SW480 (cell line): Measurements from ENCODE around the gene PEAK1.

Experiments
- DNase-seq: peaks from one replicate; pipeline ENCODE4 v3.0.0-alpha.2; 2016; ENCODE audit warnings: low spot score

PEAK1 gene

DNA sequence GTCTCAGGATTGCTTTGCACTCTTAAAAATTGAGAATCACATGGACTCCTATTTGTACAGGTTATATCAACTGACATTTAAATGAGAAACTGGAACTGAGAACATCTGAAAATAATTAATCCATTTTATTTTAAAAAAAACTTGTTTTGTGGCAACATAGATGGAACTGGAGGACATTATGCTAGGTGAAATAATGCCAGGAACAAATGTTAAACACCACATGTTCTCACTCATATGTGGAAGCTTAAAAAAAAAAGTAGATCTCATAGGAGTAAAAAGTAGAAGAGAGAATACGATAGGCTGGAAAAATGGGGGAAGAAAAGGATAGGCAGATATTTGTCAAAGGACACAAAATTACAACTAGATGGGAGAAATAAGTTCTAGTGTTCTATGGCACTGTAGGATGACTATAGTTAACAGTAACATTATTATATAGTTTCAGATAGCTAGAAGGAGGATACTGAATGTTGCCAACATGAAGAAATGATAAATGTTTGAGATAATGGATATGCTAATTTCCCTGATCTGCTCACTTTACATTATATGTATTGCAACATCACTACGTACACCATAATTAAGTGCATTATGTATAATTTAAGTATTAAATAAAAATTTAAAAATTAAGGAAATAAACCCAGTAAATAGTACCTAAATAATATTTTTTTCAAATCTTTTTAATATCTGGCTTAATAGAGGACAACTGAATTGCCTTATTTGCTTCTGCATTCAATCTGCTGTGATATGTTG is 248.5 kb downstream of the PEAK1 start:
- no peak for DNase-seq

DNA sequence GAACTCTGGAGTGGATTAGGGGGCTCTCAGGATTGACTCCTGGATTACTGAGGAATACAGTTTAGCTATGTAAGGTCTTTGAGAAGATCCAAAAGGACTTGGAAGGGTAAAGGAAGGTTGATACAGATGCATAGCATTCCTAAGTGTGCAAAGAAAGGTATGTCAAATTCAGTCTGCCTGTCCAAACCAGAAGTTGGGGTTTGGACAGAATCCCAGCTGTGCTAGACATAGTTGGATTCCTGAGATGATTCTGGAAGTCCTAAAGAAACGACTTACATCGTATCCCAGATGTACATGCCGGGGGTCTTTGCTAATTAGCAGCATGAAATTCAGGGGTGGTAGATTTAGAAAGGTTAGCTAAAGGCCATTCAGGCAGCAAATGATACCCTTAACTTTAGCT is 251.3 kb downstream of the PEAK1 start:
- DNase-seq = no peak

DNA sequence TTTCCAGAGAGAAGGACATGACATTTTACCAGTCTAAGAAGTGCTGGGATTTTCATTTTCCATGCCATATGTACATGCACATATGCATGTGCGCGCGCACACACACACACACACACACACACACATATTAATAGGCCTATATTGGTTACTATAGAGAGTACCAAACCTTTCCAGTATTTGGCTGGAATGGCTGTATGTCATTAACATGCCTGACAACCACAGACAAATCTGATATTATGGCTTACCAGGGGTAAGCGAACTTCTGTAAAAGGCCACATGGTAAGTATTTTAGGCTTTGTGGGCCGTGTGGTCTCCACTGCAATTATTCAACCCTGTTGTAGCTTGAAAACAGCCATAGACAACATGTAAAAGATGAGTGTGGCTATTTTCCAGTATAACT is 251.8 kb downstream of the PEAK1 start:
- DNase-seq = no peak

DNA sequence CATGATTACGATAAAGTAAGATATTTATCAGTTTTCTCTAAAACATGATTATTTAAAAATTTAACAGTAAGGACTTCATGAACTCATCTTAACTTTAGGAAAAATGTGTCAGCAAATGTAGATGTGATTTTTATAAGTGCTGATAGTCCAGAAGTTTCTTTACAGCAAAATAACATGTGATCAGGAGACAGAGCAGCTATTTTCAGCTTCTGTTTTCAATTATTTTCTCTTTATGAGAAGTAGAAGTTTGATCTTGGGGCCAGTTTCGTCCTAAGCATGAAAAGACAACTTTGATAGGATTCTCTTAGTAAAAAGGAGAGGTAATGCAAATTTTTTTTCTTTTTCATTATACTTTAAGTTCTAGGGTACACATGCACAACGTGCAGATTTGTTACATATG is 252.5 kb downstream of the PEAK1 start:
- no peak for DNase-seq

DNA sequence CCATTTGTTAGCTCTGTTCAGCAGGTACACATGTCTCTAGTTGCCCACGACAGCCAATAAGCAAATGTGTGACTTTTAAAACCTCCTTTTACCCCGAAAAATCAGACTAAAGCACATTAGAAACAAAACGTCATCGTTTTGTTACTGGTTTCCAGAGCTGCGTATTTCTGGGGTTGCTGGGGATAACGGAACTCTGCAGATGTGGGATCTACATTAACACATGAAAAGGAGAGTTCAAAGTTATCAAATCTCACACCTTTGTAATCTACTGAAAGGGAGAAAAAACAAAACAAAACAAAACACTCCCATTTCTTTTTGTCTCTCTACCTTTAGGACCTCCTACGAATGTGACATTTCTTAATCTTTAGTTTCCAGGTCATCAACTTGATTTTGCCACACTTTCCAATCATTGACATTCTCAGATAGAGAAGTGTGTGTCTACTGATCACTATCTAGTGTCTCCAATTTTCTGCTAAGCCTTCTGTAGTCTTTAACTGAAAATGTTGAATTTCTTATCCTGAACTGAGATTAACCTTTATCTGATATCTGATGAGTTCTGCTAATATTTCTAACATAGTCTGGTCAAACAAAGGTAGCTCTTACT is 256.0 kb downstream of the PEAK1 start:
- no peak for DNase-seq

DNA sequence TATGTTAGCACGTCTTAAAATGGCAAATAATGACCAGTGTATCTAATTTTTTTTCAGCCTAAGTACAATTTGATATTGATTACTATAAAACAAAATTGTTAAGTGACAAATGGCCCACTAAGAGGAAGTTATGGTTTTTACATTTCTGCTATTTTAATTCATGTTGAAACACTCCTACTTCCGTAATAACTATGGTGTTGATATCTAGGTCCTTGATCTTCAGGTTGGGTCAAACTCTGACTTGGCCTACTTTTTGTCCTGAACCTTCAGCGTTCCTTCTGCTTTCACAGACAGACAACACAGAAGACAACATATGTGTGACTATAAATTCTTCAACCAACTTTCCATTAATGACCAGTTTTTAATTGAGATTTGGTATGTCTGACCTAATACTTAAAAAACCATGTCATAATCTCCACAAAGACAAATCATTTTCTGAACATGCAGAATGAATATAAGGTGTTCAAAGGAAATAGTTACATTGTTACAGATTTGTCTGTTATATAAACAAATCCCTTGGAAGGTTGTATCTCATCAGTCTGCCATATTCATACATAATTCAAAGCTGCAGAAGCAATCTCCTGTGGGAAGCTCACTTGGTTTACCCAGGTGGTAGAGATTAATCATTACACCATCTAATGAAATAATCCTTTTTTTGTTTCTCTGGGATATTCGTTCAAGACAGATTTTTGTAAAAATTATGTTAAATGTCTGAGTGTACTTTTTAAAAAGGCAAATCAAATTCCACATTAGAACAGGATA is 256.9 kb downstream of the PEAK1 start:
- no peak for DNase-seq

DNA sequence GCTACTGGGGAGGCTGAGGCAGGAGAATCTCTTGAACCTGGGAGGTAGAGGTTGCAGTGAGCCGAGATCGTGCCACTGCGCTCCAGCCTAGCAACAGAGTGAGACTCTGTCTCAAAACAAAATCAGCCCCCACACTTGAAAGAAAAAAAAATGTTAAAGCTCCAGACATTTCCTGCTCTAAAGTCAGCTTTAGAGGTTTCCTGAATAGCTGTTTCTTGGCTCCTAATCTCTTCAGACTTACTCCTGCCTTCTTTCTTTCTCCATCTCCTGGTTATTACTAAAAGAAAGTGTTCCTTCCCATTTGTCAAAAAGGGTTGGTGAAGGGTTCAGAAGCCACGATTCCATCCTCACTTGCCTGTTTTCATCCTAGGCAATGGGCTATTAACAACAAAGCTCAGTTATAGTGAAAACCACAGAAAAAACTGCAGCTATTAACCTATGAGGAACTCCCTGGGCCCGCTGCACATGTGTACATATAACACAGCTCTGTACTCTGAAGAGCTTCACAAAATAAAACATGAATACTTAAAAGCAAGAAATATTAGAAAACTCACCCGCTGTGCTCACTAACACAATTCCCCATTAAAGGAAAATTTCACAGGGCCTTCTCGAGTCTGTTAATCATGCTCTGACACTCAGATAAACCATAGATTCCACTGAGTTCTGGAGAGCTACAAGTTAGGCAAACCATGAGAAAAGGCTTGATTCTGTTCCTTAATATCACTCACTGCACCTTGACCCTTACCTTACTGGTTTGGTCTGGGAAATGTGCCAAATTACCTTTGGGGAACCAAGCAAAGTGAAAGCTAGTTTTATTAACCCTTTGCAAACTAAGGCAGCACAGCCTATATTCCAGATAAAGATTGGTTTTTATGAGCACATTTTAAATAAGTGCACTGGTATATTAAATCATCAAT is 259.1 kb downstream of the PEAK1 start:
- peak; percentile 18 for DNase-seq

DNA sequence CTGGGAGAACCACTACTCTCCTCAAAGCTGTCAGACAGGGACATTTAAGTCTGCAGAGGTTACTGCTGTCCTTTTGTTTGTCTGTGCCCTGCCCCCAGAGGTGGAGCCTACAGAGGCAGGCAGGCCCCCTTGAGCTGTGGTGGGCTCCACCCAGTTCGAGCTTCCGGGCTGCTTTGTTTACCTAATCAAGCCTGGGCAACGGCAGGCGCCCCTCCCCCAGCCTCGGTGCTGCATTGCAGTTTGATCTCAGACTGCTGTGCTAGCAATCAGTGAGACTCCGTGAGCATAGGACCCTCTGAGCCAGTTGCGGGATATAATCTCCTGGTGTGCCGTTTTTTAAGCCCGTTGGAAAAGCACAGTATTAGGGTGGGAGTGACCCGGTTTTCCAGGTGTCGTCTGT is 263.9 kb downstream of the PEAK1 start:
- DNase-seq = peak; percentile 59

DNA sequence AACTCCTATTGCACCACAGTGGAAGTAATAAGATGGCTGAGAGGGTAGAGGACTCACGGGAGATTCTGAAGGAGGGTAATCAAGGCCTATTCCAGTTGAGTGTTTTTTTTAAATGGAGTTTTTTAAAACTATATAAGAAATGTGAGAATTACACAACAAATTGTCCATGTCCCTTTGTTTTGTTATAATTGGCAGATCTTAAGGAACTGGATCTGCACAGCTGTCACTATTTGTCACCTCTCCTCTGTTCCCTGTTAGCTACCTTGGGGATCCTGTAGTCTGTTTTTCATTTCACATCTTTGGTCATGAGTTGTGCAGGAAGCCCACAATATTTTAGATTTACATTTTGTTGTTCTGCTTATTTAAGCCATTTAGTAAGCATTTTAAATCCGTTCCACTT is 271.7 kb downstream of the PEAK1 start:
- DNase-seq = no peak

DNA sequence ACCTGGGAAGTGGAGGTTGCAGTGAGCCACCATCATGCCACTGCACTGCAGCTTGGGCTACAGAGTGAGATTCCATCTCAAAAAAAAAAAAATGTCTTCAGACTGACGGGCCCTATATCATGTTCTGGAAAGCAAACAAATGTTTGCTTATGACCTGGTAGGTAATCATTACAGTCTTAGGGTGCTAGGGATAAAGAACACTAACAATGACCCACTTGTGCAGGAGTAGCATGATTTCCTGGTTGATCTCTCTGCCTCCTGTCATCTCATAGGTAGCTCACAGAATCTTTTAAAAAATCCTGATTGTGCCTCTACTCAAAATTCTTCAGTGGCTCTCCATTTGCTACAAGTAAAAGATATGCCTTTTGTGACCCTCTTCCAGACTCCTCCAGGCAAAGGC is 274.5 kb downstream of the PEAK1 start:
- no peak for DNase-seq

DNA sequence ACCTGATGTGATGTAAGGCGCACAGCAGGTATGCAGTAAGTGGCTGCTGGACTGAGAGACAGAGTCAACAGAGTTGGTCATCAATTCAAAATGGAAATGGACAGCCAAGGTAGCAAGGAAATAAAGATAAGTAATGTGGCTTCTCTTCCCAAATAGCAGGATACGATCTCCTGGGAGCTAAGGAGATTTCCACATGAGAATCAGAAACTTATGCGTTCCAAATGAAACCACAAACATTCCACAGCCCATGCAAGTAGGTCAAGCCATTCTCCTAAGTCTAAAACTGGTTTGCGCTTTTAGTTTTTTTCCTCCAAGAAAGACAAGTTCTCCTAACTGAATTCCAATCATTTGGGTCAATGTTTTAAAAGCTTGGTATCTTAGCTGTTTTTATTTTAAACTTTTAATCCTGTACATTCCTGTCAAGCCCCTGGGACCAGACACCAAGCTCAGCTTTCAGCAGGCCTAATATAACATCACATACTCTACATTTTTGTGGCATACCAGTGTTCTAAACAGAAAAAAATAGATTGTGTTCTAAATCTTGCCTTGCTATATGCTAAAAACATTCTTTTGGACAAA is 275.3 kb downstream of the PEAK1 start:
- DNase-seq = peak; percentile 34

DNA sequence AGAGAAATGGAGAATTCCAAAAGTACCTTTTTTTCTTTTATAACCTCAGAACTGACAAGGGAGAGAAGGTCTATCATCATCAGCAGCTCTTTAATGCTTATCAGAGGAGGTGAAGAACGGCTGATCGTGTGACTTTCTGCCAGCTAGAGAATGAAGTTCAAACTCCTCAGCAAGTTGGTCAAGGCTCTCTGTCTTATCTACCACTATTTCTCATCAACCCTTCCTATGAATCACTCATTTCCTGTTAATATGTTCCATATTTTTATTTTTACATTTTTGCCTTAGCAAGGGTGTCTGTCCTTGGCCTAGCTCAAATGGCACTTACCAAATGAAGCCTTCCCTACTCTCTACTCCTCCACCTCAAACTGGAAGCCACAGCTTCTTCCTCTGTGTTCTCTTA is 275.9 kb downstream of the PEAK1 start:
- DNase-seq = no peak

DNA sequence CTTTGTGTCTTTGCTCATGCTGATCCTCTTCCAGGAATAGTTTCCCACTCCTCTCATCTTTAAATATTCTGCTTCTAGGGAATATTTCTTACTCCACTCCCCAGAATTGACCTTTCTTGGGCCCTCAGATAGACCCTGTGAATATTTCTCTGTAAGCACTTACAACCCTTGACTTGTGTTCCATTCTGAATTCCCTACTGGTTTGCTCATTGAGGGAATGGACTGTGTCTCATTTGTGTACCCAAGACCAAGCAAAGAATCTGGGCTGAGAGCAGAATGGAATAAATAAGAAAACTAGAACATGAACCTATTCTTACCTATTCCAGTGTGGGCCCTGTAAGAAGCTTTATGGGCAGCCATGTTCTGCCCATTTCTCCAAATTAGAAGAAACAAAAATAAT is 276.3 kb downstream of the PEAK1 start:
- no peak for DNase-seq

DNA sequence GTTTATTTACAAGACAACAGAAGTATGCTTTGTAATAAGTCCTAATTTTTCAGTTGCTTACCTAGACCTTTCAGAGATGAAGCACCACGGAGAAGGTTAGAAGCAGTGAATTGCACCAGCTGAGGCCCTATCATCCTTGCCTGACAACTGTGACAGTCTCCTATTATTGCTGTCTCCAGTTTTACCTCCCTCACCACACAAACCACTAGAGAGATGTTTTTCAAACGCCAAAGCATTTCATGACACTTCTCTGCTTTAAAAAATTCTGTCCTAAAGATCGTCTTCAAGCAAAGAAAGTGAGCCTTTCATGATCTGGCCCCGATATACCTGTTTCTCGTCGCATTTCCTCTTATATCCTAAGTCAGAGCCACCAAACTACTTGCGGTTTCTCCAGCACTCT is 276.7 kb downstream of the PEAK1 start:
- no peak for DNase-seq

DNA sequence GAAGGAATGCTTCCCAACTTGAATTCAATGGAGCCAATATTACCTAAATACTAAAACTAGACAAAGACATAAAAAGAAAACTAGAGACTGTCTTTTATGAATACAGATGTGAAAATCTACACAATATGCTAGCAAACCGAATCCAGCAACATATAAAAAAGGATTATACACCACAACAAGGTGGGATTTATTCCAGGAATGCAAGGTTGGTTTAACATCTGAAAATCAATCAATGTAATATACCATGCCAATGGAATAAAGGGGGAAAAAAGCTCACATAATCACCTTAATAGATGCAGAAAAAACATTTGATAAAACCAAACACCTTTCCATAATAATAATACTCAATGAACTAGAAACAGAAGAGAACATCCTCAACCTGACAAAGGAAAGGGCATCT is 279.7 kb downstream of the PEAK1 start:
- DNase-seq = no peak

DNA sequence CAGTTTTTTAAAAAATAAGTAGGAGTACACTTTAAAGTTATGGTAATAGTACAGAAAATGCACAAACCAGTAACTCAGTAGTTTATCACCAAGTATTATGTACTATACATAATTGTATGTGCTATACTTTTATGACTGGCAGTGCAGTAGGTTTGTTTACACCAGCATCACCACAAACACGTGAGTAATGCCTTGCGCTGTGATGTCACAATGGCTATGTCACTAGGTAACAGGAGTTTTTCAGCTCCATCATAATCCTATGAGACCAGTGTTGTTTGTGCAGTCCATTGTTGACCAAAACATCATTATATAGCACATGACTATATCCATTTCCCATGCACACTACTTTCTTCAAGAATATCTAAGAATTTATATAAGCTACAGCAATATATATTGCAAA is 280.6 kb downstream of the PEAK1 start:
- DNase-seq = no peak

DNA sequence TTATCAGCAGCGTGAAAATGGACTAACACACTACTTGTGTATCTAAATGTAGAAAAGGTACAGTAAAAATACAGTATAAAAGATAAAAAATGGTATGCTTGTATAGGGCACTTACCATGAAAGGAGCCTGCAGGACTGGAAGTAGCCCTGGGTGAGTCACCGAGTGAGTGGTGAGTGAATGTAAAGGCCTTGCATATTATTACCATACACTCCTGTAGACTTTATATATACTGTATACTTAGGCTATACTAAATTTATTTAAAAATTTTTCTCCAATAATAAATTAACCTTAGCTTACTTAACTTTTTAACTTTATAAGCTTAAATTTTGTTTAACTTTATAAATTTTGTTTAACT is 281.8 kb downstream of the PEAK1 start:
- DNase-seq = no peak

DNA sequence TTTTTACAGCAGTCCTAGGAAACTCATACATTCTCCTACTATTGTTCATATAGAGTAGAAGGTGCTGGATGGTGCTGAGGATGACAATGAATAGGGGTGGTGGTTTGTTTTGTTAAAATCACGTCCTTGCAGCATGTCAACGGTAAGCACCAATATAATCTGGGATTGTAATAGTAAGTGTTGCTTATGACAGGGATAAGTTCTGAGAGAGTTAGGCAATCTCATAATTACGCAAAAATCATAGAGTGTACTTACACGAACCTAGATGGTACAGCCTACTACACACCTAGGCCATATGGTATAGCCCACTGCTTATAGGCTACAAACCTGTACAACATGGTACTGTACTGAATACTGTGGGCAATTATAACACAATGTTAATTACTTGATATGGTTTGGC is 284.7 kb downstream of the PEAK1 start:
- DNase-seq = no peak

DNA sequence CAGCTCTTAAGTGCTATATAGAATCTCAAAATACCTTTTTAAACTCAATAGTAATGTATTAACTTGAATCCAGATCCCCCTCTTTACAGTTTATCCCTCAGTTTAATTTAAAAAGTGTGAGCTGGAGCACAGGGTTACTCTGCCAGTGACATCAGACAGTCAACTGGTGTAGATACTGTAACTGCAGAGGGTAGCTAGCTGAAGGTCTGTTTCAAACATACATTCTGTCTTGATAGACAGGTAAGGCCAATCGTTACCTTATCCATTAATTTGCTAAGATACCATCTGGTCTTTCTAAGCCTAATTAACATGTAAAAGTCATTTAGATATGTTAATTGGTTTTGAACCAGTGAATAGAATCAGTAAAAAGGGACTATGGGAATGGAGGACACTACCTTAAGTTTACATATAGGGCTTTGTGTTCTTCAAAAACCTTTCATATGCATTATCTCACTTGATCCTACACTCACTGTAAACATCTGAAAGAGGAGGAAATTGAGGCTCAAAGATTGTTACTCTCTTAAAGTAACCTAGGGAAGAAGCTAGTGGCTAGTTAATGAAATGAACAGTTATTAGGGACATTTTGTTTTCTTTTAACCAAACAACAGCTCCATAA is 289.5 kb downstream of the PEAK1 start:
- DNase-seq = no peak

DNA sequence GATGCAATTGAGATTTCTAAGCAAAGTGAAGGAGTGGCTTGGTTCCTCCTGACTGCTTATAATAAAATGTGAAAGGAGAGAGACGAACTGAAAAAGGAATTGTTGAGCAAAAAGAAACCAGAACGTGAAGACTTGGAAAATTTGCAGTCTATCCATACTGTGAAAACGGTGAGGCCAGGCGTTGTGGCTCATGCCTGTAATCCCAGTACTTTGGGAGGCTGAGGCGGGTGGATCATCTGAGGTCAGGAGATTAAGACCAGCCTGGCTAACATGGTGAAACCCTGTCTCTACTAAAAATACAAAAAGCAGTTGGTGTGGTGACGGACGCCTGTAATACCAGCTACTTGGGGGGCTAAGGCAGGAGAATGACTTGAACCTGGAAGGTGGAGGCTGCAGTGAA is 292.3 kb downstream of the PEAK1 start:
- DNase-seq = no peak

DNA sequence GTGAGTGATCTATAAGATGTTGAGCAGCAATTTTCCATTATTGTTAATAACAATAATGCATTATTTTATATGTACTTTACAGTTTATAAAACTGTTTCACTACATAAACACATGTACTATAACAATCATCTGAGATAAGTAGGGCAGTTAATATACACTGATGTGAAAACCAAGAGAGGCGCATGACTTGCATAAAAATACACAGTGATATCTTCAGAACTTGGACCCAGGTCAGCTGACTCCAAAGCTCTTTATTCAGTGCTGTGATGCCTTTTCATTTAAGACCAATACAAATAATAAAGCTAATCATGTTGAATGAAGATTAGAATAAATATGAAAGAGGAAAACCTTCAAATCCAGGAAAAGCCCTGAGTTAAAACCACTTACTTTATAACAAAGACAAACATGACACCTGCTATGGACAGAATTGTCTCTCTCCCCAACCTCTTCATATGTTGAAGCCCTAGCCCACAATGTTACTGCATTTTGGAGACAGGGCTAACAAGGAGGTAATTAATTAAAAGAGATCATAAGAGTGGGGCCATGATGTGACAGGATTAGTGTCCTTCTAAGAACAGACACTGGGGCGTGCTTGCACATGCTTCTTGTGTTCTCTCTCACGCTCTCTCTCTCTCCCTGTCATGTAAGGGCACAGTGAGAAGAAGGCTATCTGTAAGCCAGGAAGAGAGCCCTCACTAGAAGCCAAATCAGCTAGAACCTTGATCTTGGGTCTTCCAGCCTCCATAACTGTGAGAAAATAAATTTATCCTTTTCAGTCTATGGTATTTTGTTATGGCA is 293.2 kb downstream of the PEAK1 start:
- DNase-seq = no peak
